Astrocyte of the spinal cord (primary cell): ENCODE data around the gene MAFB.

ENCODE experiments used
- DNase-seq: peaks from one replicate; pipeline ENCODE4 v3.0.0; 2011; ENCODE audit warnings: low read depth, low spot score
- H3K4me3 ChIP-seq: 2 replicates; pipeline ENCODE4 v1.5.1; 2011; ENCODE audit warnings: low read depth, mild to moderate bottlenecking, low read length, moderate library complexity
- in situ Hi-C: cut with HindIII; loops from 2 replicates; pipeline ENCODE4 v1.10.0; 2017; ENCODE audit warnings: low sequenced_read_pairs
- TF ChIP-seq, protein P1 (sequence below): IDR thresholded peaks from 2 replicates; pipeline ENCODE4 v1.5.1; 2012; ENCODE audit warnings: low read depth, mild to moderate bottlenecking, low read length, inconsistent platforms

The MAFB gene

DNA sequence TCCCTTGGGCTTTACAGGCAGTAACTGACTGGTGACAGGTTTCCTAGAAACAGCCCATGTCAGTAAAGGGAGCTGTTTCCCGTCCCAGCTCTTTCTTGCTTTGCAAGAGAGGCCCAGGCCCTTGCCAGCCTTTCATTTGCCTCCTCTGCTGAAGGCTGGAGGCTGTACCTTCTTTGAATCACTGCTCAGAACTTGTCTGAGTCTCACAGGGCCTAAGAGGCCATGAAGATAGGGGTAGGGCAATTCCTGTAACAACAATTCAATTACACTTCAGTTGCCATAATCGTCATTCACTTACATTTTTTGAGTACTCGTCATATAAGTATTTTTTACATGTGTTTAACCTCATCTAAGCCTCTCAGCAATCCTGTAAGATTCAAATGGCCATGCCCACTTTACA is 25.9 kb upstream of the MAFB start:
- no peak for DNase-seq
- in situ Hi-C loops = no loop called here
- no peak overlapping the region for H3K4me3 ChIP-seq
- TF ChIP-seq, protein P1, sequence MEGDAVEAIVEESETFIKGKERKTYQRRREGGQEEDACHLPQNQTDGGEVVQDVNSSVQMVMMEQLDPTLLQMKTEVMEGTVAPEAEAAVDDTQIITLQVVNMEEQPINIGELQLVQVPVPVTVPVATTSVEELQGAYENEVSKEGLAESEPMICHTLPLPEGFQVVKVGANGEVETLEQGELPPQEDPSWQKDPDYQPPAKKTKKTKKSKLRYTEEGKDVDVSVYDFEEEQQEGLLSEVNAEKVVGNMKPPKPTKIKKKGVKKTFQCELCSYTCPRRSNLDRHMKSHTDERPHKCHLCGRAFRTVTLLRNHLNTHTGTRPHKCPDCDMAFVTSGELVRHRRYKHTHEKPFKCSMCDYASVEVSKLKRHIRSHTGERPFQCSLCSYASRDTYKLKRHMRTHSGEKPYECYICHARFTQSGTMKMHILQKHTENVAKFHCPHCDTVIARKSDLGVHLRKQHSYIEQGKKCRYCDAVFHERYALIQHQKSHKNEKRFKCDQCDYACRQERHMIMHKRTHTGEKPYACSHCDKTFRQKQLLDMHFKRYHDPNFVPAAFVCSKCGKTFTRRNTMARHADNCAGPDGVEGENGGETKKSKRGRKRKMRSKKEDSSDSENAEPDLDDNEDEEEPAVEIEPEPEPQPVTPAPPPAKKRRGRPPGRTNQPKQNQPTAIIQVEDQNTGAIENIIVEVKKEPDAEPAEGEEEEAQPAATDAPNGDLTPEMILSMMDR = no peak

- TF ChIP-seq, protein P1 = no peak
- no peak for DNase-seq
- in situ Hi-C loops = no loop called here
- no peak overlapping the region for H3K4me3 ChIP-seq
These were observed 25.1 kb upstream of the MAFB start for GRCh38 chr20:40714109-40714508.

DNA sequence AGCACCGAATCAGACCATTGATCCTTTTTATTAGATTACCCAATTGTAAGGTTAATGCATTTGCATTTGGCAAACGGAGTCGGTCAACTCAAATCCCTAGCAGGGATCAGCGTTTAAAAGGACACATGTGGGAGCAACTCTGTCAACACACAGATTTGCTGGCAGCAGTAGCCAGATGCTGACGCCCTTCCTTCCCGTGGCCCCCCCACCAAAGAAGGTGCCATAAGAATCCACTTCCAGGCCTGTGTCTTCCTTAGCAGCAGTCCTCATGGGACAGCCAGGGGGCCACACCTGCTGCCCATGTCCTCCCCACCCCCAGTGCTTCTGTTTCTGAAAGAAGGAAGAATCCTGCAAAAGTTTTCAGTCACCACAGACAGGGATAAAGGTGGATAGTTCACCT is 24.5 kb upstream of the MAFB start:
- H3K4me3 ChIP-seq = no peak overlapping the region
- in situ Hi-C loops = no loop called here
- no peak for DNase-seq
- TF ChIP-seq, protein P1 = no peak

DNA sequence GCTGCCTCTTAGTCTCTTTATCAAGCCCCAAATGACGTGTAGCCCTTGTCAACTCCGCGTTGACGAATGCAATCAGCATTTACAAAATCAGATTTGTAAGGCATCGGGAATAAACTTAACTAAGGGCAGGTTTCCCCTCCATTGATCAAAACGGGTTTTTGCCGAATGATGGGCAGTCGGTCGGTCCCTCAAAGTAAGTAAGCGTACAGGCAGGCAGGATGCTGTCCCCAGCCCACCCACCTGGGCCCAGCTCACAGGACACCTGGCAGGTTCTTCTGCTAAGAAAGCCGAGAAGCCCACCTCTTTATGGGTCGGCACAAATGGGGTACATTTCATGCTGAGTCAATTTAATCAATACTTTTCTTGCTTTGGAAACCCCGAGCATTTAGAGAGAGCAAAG is 22.0 kb upstream of the MAFB start:
- no peak overlapping the region for H3K4me3 ChIP-seq
- TF ChIP-seq, protein P1 = no peak
- no peak for DNase-seq
- in situ Hi-C loops = no loop called here

DNA sequence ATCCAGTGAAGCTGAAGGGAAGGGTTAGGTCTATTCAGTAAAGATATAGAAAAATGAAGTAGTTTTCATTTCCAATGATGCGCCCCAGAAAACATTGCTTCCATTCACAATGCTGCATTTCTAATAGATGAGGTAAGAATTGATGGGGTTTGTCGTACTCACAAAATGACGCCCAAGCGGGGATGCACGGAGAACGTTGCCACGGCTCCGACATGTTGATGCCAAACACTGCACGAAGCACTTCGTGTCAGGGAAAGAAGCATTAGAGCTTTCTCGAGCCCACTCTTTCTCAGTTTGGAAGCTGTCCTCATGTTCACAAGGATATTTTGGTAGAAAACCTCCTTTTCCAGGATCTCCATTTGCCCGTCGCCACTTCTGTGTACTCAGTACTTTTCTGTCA is 21.6 kb upstream of the MAFB start:
- TF ChIP-seq, protein P1 = no peak

GRCh38 chr20:40706977-40707582 is 18.0 kb upstream of the MAFB start:
- in situ Hi-C loops = no loop called here
- TF ChIP-seq, protein P1 = no peak
- no peak for DNase-seq
- no peak overlapping the region for H3K4me3 ChIP-seq

More for the DNA sequence above, 21.6 kb upstream of the MAFB start:
- no peak overlapping the region for H3K4me3 ChIP-seq
- DNase-seq = no peak
- in situ Hi-C loops = no loop called here
